Measurements from ENCODE around the gene ZNF714. TPM values are rescaled to one million over a fixed set of nuclear protein-coding genes. Genes with fewer than 3 reads are reported as not detected.

The ZNF714 gene
- 10 to 100 TPM in 6 of 7 donors, 1 to 10 TPM in 1; 7.7 to 45.1 (median 19.9) TPM for total RNA-seq
- polyA plus RNA-seq = 10 to 100 TPM in 1 of 2 donors, 1 to 10 TPM in 1; 9.7 to 10.0 TPM
- long read RNA-seq, donor 1, full-length matches to known transcripts = 7 of 27 reads
- long read RNA-seq, donor 1, partial matches to known transcripts = 0 of 27 reads
- long read RNA-seq, donor 1, other reads (novel, unspliced or antisense) = 20 of 27 reads
- long read RNA-seq, donor 2, full-length matches to known transcripts = 3 of 3 reads
- long read RNA-seq, donor 2, partial matches to known transcripts = 0 of 3 reads
- long read RNA-seq, donor 2, other reads (novel, unspliced or antisense) = 0 of 3 reads
- long read RNA-seq, donor 3, partial matches to known transcripts = 4 of 19 reads
- long read RNA-seq, donor 3, other reads (novel, unspliced or antisense) = 14 of 19 reads

DNA sequence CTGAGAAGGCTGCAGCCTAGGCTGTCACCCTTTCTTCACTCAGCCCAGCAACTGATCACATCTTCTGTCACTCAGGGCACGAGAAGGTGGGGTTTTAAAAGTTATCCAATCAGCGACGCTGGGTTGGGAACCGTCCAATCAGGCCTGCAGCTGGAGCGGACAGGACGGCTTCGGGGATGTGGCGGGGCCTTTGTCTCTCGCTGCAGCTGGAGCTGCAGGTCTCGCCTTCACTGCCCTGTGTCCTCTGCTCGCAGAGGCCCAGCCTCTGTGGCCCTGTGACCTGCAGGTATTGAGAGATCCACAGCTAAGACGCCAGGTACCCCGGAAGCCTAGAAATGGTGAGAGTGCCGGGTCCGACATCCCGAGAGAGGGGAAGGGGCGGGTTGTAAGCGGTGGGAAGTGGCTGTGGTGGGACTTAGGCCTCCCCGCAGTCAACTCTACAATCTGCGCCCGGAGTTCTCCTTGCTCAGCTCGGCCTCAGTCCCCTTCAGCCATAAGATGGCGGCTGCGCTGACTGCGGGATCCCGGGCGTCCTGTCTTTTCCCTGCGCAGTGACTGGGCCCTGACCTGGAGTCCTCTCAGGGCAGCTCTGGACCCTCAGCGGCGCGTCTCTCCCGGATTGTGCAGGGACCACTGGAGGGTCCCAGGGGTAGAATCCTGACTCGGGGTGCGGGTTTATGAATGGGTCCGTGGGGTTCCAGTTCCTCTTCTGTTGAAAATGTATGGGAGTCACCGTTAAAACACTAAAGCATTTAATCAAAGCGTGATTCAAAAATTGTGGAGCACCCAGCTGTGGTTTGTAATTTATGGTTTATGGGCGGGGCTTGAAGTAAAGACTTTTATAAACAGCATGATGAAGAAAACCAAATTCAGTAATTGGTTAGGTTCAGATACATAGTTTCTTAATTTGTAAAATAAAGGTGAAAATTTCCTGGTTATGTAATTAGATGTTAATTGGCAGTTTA is at the start of gene ZNF714:
Gene ZNF714, plus strand, starts transcription at position 193 of the 965 bp plus-strand sequence. CDS start 16,066 bp downstream, outside the sequence.
- H3K9me3 ChIP-seq = no peaks in the 10 kb centered on the region
- no peaks in the 10 kb centered on the region for H3K27me3 ChIP-seq
- H3K36me3 ChIP-seq = no peaks in the 10 kb centered on the region
- WGBS, 3 donors = 15 to 44% (median 38%) methylated on average over 37 to 38 of the region's 38 CpGs
- H3K4me3 ChIP-seq = peak within 1 kb of the TSS; percentile 50
- peaks cover 1% of the 10 kb centered on the region for H3K4me1 ChIP-seq (ENCODE audit: insufficient read depth)
- DNase-seq = peak; percentile 82 to 91 (median 87)
- H3K27ac ChIP-seq = peak within 1 kb of the TSS; percentile 47 to 74
- TF ChIP-seq EP300 (IDR thresholded peaks at IDR 0.05) (no peak), POLR2A (IDR thresholded peaks at IDR 0.05) (peak; percentile 25)
- TF ChIP-seq, protein P1, sequence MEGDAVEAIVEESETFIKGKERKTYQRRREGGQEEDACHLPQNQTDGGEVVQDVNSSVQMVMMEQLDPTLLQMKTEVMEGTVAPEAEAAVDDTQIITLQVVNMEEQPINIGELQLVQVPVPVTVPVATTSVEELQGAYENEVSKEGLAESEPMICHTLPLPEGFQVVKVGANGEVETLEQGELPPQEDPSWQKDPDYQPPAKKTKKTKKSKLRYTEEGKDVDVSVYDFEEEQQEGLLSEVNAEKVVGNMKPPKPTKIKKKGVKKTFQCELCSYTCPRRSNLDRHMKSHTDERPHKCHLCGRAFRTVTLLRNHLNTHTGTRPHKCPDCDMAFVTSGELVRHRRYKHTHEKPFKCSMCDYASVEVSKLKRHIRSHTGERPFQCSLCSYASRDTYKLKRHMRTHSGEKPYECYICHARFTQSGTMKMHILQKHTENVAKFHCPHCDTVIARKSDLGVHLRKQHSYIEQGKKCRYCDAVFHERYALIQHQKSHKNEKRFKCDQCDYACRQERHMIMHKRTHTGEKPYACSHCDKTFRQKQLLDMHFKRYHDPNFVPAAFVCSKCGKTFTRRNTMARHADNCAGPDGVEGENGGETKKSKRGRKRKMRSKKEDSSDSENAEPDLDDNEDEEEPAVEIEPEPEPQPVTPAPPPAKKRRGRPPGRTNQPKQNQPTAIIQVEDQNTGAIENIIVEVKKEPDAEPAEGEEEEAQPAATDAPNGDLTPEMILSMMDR (IDR thresholded peaks at IDR 0.05) = no peak
- intact Hi-C loops (cut with DNase I) = no loop called here

DNA sequence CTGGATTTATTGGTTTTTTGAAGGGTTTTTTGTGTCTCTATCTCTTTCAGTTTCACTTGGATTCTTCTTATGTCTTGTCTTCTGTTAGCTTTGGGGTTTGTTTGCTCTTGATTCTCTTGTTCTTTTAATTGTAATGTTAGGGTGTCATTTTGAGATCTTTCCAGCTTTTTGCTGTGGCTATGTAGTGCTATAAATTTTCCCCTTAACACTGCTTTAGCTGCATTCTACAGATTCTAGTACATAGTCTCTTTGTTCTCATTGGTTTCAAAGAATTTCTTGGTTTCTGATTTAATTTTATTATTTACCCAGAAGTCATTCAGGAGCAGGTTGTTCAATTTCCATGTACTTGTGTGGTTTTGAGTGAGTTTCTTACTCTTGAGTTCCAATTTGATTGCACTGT is 37.0 kb upstream of the ZNF714 start:
- intact Hi-C loops (cut with DNase I) = no loop called here
- H3K4me1 ChIP-seq (ENCODE audit: insufficient read depth) = no peaks in the 10 kb centered on the region
- no peaks in the 10 kb centered on the region for H3K27me3 ChIP-seq
- no peaks in the 10 kb centered on the region for H3K9me3 ChIP-seq
- no peak overlapping the region for H3K27ac ChIP-seq
- no peak overlapping the region for H3K4me3 ChIP-seq
- TF ChIP-seq, protein P1 (IDR thresholded peaks at IDR 0.05) = no peak
- TF ChIP-seq EP300 (IDR thresholded peaks at IDR 0.05) (no peak), POLR2A (IDR thresholded peaks at IDR 0.05) (no peak)
- H3K36me3 ChIP-seq = no peaks in the 10 kb centered on the region
- no peak for DNase-seq

DNA sequence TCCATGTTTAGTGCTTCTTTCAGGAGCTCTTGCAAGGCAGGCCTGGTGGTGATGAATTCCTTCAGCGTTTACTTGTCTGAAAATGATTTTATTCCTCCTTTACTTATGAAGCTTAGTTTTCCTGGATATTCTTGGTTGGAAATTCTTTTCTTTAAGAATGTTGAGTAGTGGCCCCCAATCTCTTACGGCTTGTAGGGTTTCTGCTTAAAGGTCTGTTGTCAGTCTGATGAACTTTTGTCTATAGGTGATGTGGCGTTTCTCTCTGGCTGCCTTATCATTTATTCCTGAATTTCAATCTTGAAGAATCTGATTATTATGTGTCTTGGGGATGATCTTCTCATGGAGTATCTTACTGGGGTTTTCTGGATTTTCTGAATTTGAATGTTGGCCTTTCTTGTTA is 35.5 kb upstream of the ZNF714 start:
- WGBS, 3 donors = 96 to 100% (median 99%) methylated on average over 3 of the region's 3 CpGs
- Histone ChIP-seq H3K9me3 (peaks cover 0 to 2% of the 10 kb centered on the region in 2 donors), H3K4me1 (ENCODE audit: insufficient read depth) (no peaks in the 10 kb centered on the region), H3K27me3 (no peaks in the 10 kb centered on the region), H3K27ac (no peak overlapping the region), H3K4me3 (no peak overlapping the region), H3K36me3 (no peaks in the 10 kb centered on the region)
- no peak for DNase-seq
- TF ChIP-seq POLR2A (IDR thresholded peaks at IDR 0.05) = no peak
- TF ChIP-seq EP300 (IDR thresholded peaks at IDR 0.05) = no peak
- TF ChIP-seq, protein P1 (IDR thresholded peaks at IDR 0.05) = no peak
- intact Hi-C loops (cut with DNase I) = no loop called here

DNA sequence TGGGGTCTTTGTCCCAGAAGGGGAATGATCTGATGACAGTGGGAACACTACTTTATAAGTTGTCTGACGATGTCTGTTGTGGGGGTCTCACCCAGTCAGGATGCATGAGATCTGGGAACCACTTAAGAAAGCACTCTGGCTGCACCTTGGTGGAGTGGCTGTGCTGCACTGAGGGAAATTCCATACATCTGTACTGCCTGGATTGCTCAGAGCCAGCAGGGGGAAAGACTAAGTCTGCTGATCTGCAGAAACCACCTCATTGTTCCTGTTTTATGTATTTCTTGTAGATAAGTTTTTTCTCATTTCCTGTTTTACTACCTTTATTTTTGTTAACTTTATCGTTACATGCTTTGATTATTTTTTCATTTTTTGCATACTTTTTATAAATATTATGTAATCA is 34.3 kb upstream of the ZNF714 start:
- H3K36me3 ChIP-seq = no peaks in the 10 kb centered on the region
- no peaks in the 10 kb centered on the region for H3K27me3 ChIP-seq
- no peak overlapping the region for H3K27ac ChIP-seq
- no peaks in the 10 kb centered on the region for H3K4me1 ChIP-seq (ENCODE audit: insufficient read depth)
- WGBS, 3 donors = 85 to 92% (median 88%) methylated on average over 2 of the region's 2 CpGs
- H3K4me3 ChIP-seq = no peak overlapping the region
- DNase-seq = no peak
- H3K9me3 ChIP-seq = peaks cover 0 to 3% of the 10 kb centered on the region in 2 donors
- TF ChIP-seq EP300 (IDR thresholded peaks at IDR 0.05) = no peak
- TF ChIP-seq, protein P1 (IDR thresholded peaks at IDR 0.05) = no peak
- TF ChIP-seq POLR2A (IDR thresholded peaks at IDR 0.05) = no peak
- intact Hi-C loops (cut with DNase I) = no loop called here
